HG03045 (cell line): ENCODE data around the gene KIAA0040.
"Not testable (repeated sequence)": the region's sequence is repeated elsewhere in the genome, so short reads cannot be mapped to it uniquely, and the experiment has no call there.

Experiments used
- ATAC-seq: cut with Tn5 transposase; IDR thresholded peaks from one replicate; pipeline ENCODE4 v1.9.1; 2021; ENCODE audit warnings: mild to moderate bottlenecking, moderate library complexity; ENCODE audit not compliant: unreplicated experiment

Gene KIAA0040

DNA sequence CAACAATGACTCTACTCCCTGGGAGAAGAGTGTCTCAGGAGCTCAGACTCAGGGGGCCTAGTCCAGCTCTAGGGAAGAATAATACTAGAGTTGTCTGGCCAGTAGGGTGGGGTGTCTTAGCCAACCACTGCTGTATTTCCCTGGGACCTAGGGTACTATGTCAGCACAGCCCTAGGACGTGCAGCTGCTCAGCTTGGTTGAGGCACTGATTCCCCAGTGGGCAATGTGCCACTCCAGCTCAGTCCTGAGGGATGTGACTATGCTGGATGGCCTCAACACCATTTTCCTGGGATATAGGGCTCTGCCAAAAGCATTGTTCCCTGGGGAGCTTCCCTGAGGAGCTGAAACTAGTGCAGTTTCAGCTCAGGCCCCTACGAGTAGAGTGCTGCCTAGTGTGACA, 77.6 kb downstream of the KIAA0040 start:
- no peak for ATAC-seq

DNA sequence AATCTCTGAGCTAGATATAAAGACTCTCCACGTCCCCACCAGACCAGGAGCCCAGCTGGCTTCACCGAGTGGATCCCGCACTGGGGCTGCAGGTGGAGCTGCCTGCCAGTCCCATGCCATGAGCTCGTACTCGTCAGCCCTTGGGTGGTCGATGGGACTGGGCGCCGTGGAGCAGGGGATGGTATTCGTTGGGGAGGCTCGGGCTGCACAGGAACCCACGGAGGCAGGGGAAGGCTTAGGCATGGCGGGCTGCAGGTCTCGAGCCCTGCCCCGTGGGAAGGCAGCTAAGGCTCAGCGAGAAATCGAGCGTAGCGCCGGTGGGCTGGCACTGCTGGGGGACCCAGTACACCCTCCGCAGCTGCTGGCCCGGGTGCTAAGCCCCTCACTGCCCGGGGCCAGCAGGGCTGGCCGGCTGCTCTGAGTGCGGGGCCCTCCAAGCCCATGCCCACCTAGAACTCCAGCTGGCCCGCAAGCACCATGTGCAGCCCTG, 84.2 kb downstream of the KIAA0040 start:
- ATAC-seq, result not testable (repeated sequence)
